ENCODE data around the gene JMJD6. TPM values are rescaled to one million over a fixed set of nuclear protein-coding genes. Genes with fewer than 3 reads are reported as not detected.
A peak's percentile ranks its signal among the peaks of the same experiment; 100 is the strongest.

JMJD6 gene
- total and polyA plus RNA-seq, 9 of the 15 experiments (the other 6 are each of a cell fraction or from before 2014, with no cell fraction given), result 2.5 to 52.3 (median 36.3) TPM

DNA sequence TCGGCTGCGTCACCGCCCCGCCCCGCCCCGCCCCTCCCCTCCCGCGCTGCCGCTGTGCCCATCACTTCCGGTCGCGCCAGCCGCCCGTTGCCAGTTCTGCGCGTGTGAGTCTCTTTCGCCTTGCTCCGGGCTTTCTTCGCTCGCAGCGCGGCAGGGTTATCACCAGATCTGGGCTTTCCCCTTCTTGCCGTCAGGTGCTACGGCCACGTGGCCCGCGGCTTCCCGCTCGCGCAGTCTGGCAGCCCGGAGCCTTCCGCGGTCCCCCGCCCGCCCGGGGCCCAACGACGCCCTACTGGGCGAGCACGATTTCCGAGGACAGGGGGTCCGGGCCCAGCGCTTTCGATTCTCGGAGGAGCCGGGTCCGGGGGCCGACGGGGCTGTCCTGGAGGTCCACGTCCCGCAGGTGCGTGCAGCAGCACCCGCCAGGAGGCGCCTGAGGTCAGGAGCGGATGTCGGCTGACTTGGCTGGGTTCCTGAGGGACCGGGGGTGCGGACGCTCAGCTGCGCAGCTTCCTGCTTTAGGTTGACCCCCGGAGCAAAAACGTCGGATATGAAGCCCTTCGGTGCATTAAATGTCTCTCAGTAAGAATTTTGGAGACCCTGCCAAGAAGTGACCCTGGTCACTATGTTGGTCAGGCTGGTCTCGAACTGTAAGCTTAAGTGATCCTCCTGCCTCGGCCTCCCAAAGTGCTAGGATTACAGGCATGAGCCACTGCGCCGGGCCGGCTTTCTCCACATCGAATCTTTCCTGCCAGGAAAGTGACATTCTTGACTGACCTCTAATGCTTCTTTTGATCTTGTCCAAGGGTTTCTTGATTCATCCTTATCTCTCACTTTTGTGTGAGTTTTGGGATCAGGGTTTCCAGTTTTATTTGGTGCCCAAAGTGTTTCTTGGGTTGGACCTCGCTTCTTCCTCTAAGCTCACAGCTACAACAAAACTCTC is 641 bp upstream of the JMJD6 start, which contains the start of gene METTL23 (continued):
- TF ChIP-seq, protein P1, sequence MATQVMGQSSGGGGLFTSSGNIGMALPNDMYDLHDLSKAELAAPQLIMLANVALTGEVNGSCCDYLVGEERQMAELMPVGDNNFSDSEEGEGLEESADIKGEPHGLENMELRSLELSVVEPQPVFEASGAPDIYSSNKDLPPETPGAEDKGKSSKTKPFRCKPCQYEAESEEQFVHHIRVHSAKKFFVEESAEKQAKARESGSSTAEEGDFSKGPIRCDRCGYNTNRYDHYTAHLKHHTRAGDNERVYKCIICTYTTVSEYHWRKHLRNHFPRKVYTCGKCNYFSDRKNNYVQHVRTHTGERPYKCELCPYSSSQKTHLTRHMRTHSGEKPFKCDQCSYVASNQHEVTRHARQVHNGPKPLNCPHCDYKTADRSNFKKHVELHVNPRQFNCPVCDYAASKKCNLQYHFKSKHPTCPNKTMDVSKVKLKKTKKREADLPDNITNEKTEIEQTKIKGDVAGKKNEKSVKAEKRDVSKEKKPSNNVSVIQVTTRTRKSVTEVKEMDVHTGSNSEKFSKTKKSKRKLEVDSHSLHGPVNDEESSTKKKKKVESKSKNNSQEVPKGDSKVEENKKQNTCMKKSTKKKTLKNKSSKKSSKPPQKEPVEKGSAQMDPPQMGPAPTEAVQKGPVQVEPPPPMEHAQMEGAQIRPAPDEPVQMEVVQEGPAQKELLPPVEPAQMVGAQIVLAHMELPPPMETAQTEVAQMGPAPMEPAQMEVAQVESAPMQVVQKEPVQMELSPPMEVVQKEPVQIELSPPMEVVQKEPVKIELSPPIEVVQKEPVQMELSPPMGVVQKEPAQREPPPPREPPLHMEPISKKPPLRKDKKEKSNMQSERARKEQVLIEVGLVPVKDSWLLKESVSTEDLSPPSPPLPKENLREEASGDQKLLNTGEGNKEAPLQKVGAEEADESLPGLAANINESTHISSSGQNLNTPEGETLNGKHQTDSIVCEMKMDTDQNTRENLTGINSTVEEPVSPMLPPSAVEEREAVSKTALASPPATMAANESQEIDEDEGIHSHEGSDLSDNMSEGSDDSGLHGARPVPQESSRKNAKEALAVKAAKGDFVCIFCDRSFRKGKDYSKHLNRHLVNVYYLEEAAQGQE (IDR thresholded peaks at IDR 0.05; ENCODE audit: borderline replicate concordance), result peak; percentile 66
- TF ChIP-seq, protein P1 (CRISPR knock-in tag; IDR thresholded peaks at IDR 0.05; ENCODE audit: low read depth), result no peak
- TF ChIP-seq ATF7 (IDR thresholded peaks at IDR 0.05) (peak; percentile 13), ZKSCAN1 (IDR thresholded peaks at IDR 0.05; ENCODE audit: low read depth, low read length) (no peak), E2F3 (CRISPR knock-in tag; IDR thresholded peaks at IDR 0.05) (peak; percentile 77), ZNF77 (CRISPR knock-in tag; IDR thresholded peaks at IDR 0.05) (no peak), DMBX1 (CRISPR knock-in tag; IDR thresholded peaks at IDR 0.05; ENCODE audit: borderline replicate concordance) (no peak), RNF2 (IDR thresholded peaks at IDR 0.05) (peak; percentile 52; the same call in 1 of the 2 replicates), HNRNPLL (IDR thresholded peaks at IDR 0.05; ENCODE audit: low read depth, low read length, poor library complexity, severe bottlenecking) (no peak)
- TF ChIP-seq, protein P2, sequence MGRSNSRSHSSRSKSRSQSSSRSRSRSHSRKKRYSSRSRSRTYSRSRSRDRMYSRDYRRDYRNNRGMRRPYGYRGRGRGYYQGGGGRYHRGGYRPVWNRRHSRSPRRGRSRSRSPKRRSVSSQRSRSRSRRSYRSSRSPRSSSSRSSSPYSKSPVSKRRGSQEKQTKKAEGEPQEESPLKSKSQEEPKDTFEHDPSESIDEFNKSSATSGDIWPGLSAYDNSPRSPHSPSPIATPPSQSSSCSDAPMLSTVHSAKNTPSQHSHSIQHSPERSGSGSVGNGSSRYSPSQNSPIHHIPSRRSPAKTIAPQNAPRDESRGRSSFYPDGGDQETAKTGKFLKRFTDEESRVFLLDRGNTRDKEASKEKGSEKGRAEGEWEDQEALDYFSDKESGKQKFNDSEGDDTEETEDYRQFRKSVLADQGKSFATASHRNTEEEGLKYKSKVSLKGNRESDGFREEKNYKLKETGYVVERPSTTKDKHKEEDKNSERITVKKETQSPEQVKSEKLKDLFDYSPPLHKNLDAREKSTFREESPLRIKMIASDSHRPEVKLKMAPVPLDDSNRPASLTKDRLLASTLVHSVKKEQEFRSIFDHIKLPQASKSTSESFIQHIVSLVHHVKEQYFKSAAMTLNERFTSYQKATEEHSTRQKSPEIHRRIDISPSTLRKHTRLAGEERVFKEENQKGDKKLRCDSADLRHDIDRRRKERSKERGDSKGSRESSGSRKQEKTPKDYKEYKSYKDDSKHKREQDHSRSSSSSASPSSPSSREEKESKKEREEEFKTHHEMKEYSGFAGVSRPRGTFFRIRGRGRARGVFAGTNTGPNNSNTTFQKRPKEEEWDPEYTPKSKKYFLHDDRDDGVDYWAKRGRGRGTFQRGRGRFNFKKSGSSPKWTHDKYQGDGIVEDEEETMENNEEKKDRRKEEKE (IDR thresholded peaks at IDR 0.05; ENCODE audit: borderline replicate concordance in 1 of 2, control insufficient read depth in 1 of 2, low read depth in 2 of 2, low read length in 1 of 2), result no peak
